IgD-negative memory B cell (primary cell): Measurements from ENCODE around the gene CCNT2. TPM values are rescaled to one million over a fixed set of nuclear protein-coding genes. Genes with fewer than 3 reads are reported as not detected.
"Not testable (repeated sequence)": the region's sequence is repeated elsewhere in the genome, so short reads cannot be mapped to it uniquely, and the experiment has no call there.

Experiments
- H3K27ac Mint-ChIP-seq, 3 donors: one replicate each; pipeline ENCODE4 v1.8.0; 2020 to 2022; ENCODE audit warnings: mild to moderate bottlenecking in 3 of 3, mixed read lengths in 3 of 3, moderate library complexity in 1 of 3
- H3K27me3 Mint-ChIP-seq: one replicate; pipeline ENCODE4 v1.8.0; 2021; ENCODE audit warnings: mixed read lengths
- H3K36me3 Mint-ChIP-seq: one replicate; pipeline ENCODE4 v1.8.0; 2020; ENCODE audit warnings: mild to moderate bottlenecking, mixed read lengths
- H3K4me1 Mint-ChIP-seq, 3 donors: one replicate each; pipeline ENCODE4 v1.8.0; 2020 to 2022; ENCODE audit warnings: mixed read lengths in 3 of 3, mild to moderate bottlenecking in 1 of 3
- H3K4me3 Mint-ChIP-seq, 4 donors: one replicate each; pipeline ENCODE4 v1.8.0; 2020 to 2022; ENCODE audit warnings: mild to moderate bottlenecking in 4 of 4, mixed read lengths in 4 of 4, moderate library complexity in 3 of 4
- H3K9me3 Mint-ChIP-seq, 3 donors: one replicate each; pipeline ENCODE4 v1.8.0; 2020 to 2021; ENCODE audit warnings: mixed read lengths in 3 of 3, mild to moderate bottlenecking in 1 of 3
- polyA plus RNA-seq: library from polyadenylated mRNA; unstranded; fragments of 300-500 nt; fragmentation: Illumina TruSeq; gene quantifications from one replicate; pipeline ENCODE4 v1.2.3, GENCODE V29; 2021

CCNT2 gene
- polyA plus RNA-seq, 1 donor from 2014 or later = 23.2 TPM

DNA sequence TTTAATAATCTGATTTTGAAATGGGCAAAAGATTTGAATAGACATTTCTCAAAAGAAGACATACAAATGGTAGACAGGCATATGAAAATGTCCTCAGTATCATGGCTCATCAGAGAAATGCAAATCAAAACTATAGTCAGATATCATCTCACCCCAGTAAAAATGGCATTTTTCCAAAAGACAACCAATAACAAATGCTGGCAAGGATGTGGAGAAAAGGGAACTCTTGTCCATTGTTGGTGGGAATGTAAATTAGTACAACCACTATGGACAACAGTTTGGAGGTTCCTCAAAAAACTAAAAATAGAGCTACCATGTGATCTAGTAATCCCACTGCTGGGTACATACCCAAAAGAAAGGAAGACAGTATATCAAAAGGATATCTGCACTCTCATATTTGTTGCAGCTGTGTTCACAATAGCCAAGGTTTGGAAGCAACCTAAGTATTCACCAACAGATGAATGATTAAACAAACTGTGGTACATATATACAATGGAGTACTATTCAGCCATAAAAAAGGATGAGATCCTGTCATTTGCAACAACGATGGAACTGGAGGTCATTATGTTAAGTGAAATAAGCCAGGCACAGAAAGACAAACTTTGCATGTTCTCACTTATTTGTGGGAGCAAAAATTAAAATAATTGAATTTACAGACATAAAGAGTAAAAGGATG, 11.0 kb upstream of the CCNT2 start:
- not testable (repeated sequence) for H3K27me3 Mint-ChIP-seq, H3K4me1 Mint-ChIP-seq, H3K4me3 Mint-ChIP-seq, H3K36me3 Mint-ChIP-seq, H3K27ac Mint-ChIP-seq, H3K9me3 Mint-ChIP-seq

DNA sequence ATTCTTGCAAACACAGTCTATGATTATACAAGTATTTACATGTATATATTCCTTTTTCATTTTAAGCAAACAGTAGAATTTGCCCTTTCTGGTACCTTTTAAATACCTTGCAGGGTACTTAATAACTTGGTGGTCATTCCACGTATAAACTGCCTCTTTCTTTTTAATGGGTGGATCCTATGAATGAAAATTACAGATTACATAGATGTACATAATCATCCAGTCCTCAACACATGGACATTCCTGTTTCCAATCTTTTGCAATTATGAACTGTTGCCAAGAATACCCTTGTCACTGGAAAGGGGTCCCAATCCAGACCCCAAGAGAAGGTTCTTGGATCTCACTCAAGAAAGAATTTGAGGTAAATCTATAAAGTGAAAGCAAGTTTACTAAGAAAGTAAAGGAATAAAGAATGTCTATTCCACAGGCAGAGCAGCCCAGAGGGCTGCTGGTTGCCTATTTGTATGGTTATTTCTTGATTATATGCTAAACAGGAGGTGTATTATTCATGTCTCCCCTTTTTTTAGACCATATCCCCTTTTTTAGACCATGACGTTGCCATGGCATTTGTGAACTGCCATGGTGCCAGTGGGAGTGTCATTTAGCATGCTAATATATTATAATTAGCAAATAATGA, 7.7 kb upstream of the CCNT2 start:
- H3K27me3 Mint-ChIP-seq = no peaks in the 10 kb centered on the region
- no peak overlapping the region for H3K4me3 Mint-ChIP-seq
- H3K9me3 Mint-ChIP-seq = peaks cover 2 to 6% (median 5%) of the 10 kb centered on the region in 3 donors
- H3K36me3 Mint-ChIP-seq = peaks cover 9% of the 10 kb centered on the region
- H3K27ac Mint-ChIP-seq = no peak overlapping the region
- peaks cover 0 to 2% (median 0%) of the 10 kb centered on the region in 3 donors for H3K4me1 Mint-ChIP-seq

- Mint-ChIP-seq H3K4me1 (peaks cover 0 to 5% (median 0%) of the 10 kb centered on the region in 3 donors), H3K9me3 (peaks cover 2 to 6% (median 5%) of the 10 kb centered on the region in 3 donors), H3K36me3 (peaks cover 7% of the 10 kb centered on the region)
Observed at GRCh38 chr2:134911400-134911785, 7.2 kb upstream of the CCNT2 start.

DNA sequence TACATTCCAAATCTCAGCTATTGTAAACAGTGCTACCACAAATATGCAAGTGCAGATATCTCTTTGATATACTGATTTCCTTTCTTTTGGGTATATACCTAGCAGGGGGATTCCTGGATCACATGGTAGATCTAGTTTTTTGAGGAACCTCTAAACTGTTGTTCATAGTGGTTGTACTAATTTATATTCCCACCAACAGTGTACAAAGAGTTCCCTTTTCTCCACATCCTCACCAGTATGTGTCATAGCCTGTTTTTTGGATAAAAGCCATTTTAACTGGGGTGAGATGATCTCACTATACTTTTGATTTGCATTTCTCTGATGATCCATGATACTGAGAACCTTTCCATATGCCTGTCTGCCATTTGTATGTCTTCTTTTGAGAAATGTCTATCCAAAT, 6.3 kb upstream of the CCNT2 start:
- no peak overlapping the region for H3K4me3 Mint-ChIP-seq
- H3K9me3 Mint-ChIP-seq = peaks cover 2 to 6% (median 5%) of the 10 kb centered on the region in 3 donors
- no peaks in the 10 kb centered on the region for H3K27me3 Mint-ChIP-seq
- peaks cover 0 to 6% (median 3%) of the 10 kb centered on the region in 3 donors for H3K4me1 Mint-ChIP-seq
- no peak overlapping the region for H3K27ac Mint-ChIP-seq
- H3K36me3 Mint-ChIP-seq = peaks cover 5% of the 10 kb centered on the region

More at GRCh38 chr2:134911400-134911785, 7.2 kb upstream of the CCNT2 start:
- H3K27ac Mint-ChIP-seq = no peak overlapping the region
- no peak overlapping the region for H3K4me3 Mint-ChIP-seq
- H3K27me3 Mint-ChIP-seq = no peaks in the 10 kb centered on the region

DNA sequence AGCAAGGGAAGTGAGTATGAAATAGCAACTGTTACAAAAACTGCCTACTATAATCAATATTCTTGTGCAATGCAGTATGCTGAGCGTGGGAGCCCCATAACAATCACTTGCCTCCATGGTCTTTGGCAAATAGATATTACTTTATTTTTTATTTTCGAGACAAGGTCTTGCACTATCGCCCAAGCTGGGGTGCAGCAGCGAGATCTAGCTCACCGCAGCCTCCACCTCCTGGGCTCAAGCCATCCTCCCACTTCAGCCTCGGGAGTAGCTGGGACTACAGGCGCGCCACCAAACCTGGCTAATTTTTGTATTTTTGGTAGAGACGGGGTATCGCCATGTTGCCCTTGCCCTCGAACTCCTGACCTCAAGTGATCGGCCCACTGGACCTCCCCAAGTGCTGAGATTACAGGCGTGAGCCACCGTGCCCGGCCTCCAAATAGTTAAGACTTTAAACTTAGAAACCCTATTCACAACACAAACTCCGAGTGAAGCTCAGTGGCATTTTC, 1.2 kb upstream of the CCNT2 start:
- Mint-ChIP-seq H3K27me3 (no peaks in the 10 kb centered on the region), H3K4me3 (peak overlapping the region; percentile 81 to 97 (median 94)), H3K9me3 (peaks cover 0 to 2% (median 2%) of the 10 kb centered on the region in 3 donors), H3K27ac (peak overlapping the region; percentile 84 to 99 (median 97)), H3K4me1 (peaks cover 0 to 18% (median 14%) of the 10 kb centered on the region in 3 donors), H3K36me3 (peaks cover 3% of the 10 kb centered on the region)

DNA sequence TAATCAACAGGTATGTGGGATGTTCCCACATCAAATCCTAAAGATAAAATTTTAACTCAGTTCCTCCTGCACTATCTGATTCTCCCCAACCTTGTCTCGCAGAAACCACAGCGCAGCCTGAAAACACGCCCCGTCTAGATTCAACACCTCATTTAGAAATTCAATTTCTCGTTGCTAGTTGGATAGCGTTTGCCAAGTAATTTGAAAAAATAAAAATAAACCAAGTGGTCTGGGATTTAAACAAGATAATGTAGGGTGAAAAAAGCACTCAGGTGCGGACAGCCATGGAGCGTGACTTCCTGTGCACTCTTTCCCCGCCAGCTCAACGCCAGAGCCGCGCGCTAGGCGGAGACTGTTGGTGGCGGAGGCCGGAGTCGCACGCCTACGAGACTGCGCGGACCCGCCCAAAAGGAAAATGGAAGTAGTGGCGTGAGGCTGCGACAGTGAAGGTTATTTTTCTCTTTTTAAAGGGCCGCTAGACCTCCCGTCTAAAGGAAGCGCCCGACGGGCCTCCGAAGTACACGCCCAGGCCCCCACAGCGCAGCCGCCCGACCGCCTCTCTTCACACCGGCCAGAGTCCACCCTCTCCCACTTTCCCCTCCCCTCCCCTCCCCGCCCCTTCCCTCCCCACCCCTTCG, 615 bp upstream of the CCNT2 start:
- peaks cover 3% of the 10 kb centered on the region for H3K36me3 Mint-ChIP-seq
- peaks cover 0 to 23% (median 16%) of the 10 kb centered on the region in 3 donors for H3K4me1 Mint-ChIP-seq
- H3K27me3 Mint-ChIP-seq = no peaks in the 10 kb centered on the region
- peak overlapping the region; percentile 84 to 99 (median 97) for H3K27ac Mint-ChIP-seq
- peak overlapping the region; percentile 81 to 97 (median 94) for H3K4me3 Mint-ChIP-seq
- H3K9me3 Mint-ChIP-seq = peaks cover 0 to 2% (median 2%) of the 10 kb centered on the region in 3 donors

- Mint-ChIP-seq H3K27ac (peak overlapping the region; percentile 84 to 99 (median 97)), H3K36me3 (peaks cover 1% of the 10 kb centered on the region), H3K4me3 (peak overlapping the region; percentile 81 to 97 (median 94)), H3K27me3 (no peaks in the 10 kb centered on the region), H3K4me1 (peaks cover 5 to 32% (median 18%) of the 10 kb centered on the region in 3 donors), H3K9me3 (peaks cover 0 to 1% (median 0%) of the 10 kb centered on the region in 3 donors)
Observed at GRCh38 chr2:134919341-134920210, 954 bp downstream of the CCNT2 start.

DNA sequence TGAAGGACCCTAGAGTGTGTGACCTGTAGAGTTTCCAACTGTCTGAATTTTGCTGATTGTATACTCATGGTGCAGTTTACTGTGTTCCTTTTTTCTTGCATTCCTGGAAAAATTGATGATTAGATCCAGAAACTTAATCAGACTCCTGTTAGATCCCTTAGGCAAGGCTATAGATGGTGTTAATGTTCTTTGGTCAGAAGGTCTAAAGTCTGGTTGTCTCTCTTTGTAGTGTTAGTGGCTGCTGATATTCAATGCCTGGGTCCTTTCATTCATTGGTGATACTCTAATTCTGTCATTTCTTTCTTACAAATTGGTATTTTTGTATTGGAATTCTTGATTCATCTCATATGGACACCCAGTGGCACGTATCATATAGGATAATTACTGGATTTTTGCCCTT, 6.3 kb downstream of the CCNT2 start:
- peaks cover 33 to 55% (median 35%) of the 10 kb centered on the region in 3 donors for H3K4me1 Mint-ChIP-seq
- no peaks in the 10 kb centered on the region for H3K27me3 Mint-ChIP-seq
- peak overlapping the region in 3 of 4 donors; percentile 8 to 35 (median 15) for H3K4me3 Mint-ChIP-seq
- H3K36me3 Mint-ChIP-seq = peaks cover 6% of the 10 kb centered on the region
- H3K27ac Mint-ChIP-seq = peak overlapping the region in 1 of 3 donors; percentile 44
- no peaks in the 10 kb centered on the region for H3K9me3 Mint-ChIP-seq

DNA sequence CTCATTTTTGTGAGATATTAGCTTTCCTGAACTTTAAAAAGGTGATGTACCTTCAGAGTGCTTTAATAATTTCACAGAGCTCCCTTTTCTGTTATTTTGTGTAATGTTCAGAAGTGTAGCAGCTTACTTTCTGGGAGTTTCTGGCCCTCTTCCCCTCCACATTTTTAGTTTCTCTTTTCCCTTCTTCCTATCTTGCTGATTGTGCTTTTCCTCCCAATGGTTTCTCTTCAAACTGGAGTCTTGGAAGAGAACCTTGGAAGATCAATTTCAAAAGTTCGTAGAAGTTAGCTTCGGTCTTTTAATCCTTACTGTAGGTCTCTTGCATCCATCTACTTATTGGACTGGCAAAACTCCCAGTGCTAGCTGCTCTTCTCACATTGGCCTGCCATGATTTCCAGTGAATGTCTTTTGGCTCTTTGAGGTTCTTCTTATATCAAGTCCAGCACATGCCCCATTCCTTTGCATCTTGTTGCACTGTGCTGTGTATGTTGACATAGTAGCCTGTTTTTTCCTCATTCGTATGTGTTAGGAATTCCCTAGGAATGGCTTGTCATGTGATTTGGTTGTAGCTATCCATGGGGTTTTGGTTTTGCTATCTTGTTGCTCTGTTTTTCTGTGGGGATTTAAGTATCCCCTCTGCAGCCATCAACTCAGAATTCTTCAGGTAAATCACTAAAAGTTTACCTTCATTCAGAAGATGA, 7.8 kb downstream of the CCNT2 start:
- Mint-ChIP-seq H3K4me3 (peak overlapping the region; percentile 16 to 60 (median 50)), H3K27ac (no peak overlapping the region), H3K4me1 (peaks cover 44 to 58% (median 48%) of the 10 kb centered on the region in 3 donors), H3K27me3 (no peaks in the 10 kb centered on the region), H3K36me3 (peaks cover 6% of the 10 kb centered on the region), H3K9me3 (no peaks in the 10 kb centered on the region)

- Mint-ChIP-seq H3K4me1 (peaks cover 48 to 60% (median 52%) of the 10 kb centered on the region in 3 donors), H3K4me3 (peak overlapping the region in 1 of 4 donors; percentile 41), H3K27me3 (no peaks in the 10 kb centered on the region), H3K9me3 (no peaks in the 10 kb centered on the region), H3K36me3 (peaks cover 6% of the 10 kb centered on the region), H3K27ac (no peak overlapping the region)
Observed at GRCh38 chr2:134927195-134927594, 8.6 kb downstream of the CCNT2 start.

DNA sequence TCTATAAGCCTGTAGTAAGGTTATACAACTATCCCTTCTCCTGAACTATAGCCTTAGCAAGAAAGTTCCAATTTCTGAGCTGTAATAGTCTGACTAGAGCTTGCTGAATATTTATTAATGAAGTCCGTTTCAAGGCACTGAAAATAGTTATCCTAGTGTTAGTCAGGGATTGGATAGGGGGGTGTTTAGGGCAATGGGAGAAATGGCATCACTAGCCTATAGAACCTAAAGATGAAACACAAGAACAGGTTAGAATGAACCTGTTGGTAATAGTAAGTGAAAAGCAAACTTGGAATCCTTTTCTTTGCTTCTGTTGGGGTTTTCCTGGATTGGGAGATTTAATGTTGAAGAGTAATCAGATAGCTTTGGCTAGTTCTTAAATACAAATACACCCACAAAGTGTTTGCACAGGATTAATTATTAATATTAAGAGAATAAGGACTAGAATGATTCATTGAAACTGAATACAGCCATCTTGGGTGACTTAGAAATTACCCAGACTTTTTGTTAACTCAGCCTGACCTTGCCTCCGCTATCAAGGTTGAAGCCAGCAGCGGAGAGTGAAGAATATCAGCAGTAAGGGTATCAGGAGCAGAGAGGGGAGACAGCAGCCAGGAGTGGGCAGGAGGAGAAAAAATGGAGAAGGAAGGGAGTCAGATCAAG, 14.4 kb downstream of the CCNT2 start:
- Mint-ChIP-seq H3K4me3 (peak overlapping the region in 2 of 4 donors; percentile 32 to 51), H3K9me3 (no peaks in the 10 kb centered on the region), H3K36me3 (peaks cover 6% of the 10 kb centered on the region), H3K27me3 (no peaks in the 10 kb centered on the region), H3K4me1 (peaks cover 41 to 52% (median 46%) of the 10 kb centered on the region in 3 donors), H3K27ac (no peak overlapping the region)

DNA sequence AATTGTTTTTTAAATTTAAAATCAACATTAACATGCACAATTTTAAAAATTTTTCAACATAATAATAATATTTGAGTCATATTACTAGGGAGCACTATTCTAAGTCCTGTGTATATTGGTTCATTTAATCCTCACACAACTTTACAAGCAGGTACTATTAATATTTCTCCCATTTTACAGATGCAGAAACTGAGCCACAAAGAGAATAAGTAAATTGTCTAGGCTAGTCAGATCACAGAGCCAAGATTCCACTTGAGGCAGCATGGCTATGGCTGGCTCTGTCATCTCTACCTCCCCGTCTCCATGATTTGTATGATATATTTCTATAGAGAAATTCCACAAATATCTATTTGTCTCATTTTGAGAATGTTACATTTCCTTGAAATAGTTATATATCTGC, 15.1 kb downstream of the CCNT2 start:
- H3K27ac Mint-ChIP-seq = no peak overlapping the region
- H3K4me3 Mint-ChIP-seq = no peak overlapping the region

GRCh38 chr2:134934150-134934549, 15.5 kb downstream of the CCNT2 start:
- Mint-ChIP-seq H3K27me3 (no peaks in the 10 kb centered on the region), H3K4me1 (peaks cover 38 to 52% (median 41%) of the 10 kb centered on the region in 3 donors), H3K36me3 (peaks cover 3% of the 10 kb centered on the region), H3K27ac (no peak overlapping the region), H3K4me3 (no peak overlapping the region), H3K9me3 (no peaks in the 10 kb centered on the region)

More for the DNA sequence above, 15.1 kb downstream of the CCNT2 start:
- Mint-ChIP-seq H3K4me1 (peaks cover 38 to 53% (median 43%) of the 10 kb centered on the region in 3 donors), H3K9me3 (no peaks in the 10 kb centered on the region), H3K36me3 (peaks cover 3% of the 10 kb centered on the region), H3K27me3 (no peaks in the 10 kb centered on the region)
